ENCODE measurements around the gene CENPV.
"Not testable (repeated sequence)": the region's sequence is repeated elsewhere in the genome, so short reads cannot be mapped to it uniquely, and the experiment has no call there.

Gene CENPV

GRCh38 chr17:16353317-16354174 is at the start of gene CENPV:
TSS of gene CENPV (minus strand) at chr17:16353469. CDS start at chr17:16353436, 33 bp downstream.
- peak within 1 kb of the TSS; percentile 98 for H3K4me3 Mint-ChIP-seq
- H3K27ac Mint-ChIP-seq = peak within 1 kb of the TSS; percentile 99
- H3K9me3 Mint-ChIP-seq = peaks cover 6% of the 10 kb centered on the region
- DNase-seq = peak; percentile 73
- no peak for TF ChIP-seq CTCF (IDR thresholded peaks at IDR 0.05)
- H3K36me3 Mint-ChIP-seq (ENCODE audit: low read depth) = peaks cover 23% of the 10 kb centered on the region
- peaks cover 12% of the 10 kb centered on the region for H3K27me3 Mint-ChIP-seq (ENCODE audit: low read depth, poor library complexity)
- peaks cover 29% of the 10 kb centered on the region for H3K4me1 Mint-ChIP-seq

GRCh38 chr17:16398270-16399267 is 45.3 kb upstream of the CENPV start:
- peaks cover 42% of the 10 kb centered on the region for H3K4me1 Mint-ChIP-seq
- H3K27ac Mint-ChIP-seq = peak overlapping the region; percentile 91
- peaks cover 4% of the 10 kb centered on the region for H3K27me3 Mint-ChIP-seq (ENCODE audit: low read depth, poor library complexity)
- peak overlapping the region; percentile 20 for H3K4me3 Mint-ChIP-seq
- DNase-seq = no peak
- no peaks in the 10 kb centered on the region for H3K9me3 Mint-ChIP-seq
- no peak for TF ChIP-seq CTCF (IDR thresholded peaks at IDR 0.05)
- H3K36me3 Mint-ChIP-seq (ENCODE audit: low read depth) = peaks cover 4% of the 10 kb centered on the region

GRCh38 chr17:16396693-16397092 is 43.4 kb upstream of the CENPV start:
- H3K4me1 Mint-ChIP-seq = peaks cover 42% of the 10 kb centered on the region
- peak overlapping the region; percentile 91 for H3K27ac Mint-ChIP-seq
- not testable (repeated sequence) for DNase-seq; H3K9me3 Mint-ChIP-seq; H3K36me3 Mint-ChIP-seq (ENCODE audit: low read depth); H3K4me3 Mint-ChIP-seq; H3K27me3 Mint-ChIP-seq (ENCODE audit: low read depth, poor library complexity)

DNA sequence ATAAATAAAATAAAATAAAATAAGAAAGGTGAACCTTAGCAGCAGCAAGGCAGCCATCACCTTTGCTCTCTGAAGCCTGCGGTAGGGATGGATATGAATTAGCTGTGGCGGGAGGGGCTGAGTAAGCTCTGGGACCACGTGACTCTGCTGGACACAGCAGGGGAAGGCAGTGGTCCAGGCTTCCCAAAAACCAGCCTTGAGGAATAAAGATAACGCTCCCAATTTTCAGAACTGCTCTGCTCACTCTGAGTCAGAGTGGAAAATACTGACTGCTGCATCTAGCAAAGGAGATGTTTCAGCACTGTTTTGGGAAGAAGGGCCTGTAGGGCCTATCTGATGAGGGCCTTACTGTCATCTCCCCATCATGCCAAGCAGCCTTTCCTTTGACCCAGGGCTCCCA is 42.6 kb upstream of the CENPV start:
- DNase-seq; H3K27ac Mint-ChIP-seq; H3K27me3 Mint-ChIP-seq (ENCODE audit: low read depth, poor library complexity); H3K4me3 Mint-ChIP-seq; H3K9me3 Mint-ChIP-seq: not testable (repeated sequence)
- Mint-ChIP-seq H3K36me3 (ENCODE audit: low read depth) (peaks cover 13% of the 10 kb centered on the region), H3K4me1 (peaks cover 41% of the 10 kb centered on the region)

- H3K27ac Mint-ChIP-seq; H3K9me3 Mint-ChIP-seq; H3K27me3 Mint-ChIP-seq (ENCODE audit: low read depth, poor library complexity); DNase-seq; H3K4me3 Mint-ChIP-seq: not testable (repeated sequence)
- Mint-ChIP-seq H3K36me3 (ENCODE audit: low read depth) (peaks cover 20% of the 10 kb centered on the region), H3K4me1 (peaks cover 20% of the 10 kb centered on the region)
Measured at GRCh38 chr17:16392491-16392890, 39.2 kb upstream of the CENPV start.

DNA sequence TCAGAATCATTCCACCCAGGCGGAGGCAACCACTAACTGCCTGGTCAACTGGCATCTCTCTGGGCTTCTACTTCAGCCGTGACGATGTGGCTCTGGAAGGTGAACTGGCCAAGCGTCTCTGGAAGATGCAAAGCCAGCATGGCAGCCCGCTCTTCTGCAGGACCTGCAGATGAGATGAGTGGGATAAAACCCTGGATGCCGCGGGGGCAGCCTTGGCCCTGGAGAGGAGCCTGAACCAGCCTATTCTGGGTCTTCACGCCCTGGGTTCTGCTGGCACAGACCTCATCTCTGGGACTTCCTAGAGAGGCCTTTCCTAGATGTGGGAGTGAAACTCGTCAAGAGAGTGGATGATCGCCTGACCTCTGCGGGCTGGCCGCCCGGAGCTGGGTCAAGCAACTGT is 38.2 kb upstream of the CENPV start:
- H3K4me1 Mint-ChIP-seq = peaks cover 18% of the 10 kb centered on the region

GRCh38 chr17:16386126-16386507 is 32.8 kb upstream of the CENPV start:
- Mint-ChIP-seq H3K36me3 (ENCODE audit: low read depth) (peaks cover 45% of the 10 kb centered on the region), H3K27ac (peak overlapping the region; percentile 95), H3K4me1 (peaks cover 47% of the 10 kb centered on the region), H3K4me3 (peak overlapping the region; percentile 86)
- H3K9me3 Mint-ChIP-seq; H3K27me3 Mint-ChIP-seq (ENCODE audit: low read depth, poor library complexity); DNase-seq: not testable (repeated sequence)

More for the DNA sequence above, 38.2 kb upstream of the CENPV start:
- TF ChIP-seq CTCF (IDR thresholded peaks at IDR 0.05) = no peak
- H3K27ac Mint-ChIP-seq = no peak overlapping the region
- H3K9me3 Mint-ChIP-seq = no peaks in the 10 kb centered on the region
- peaks cover 20% of the 10 kb centered on the region for H3K36me3 Mint-ChIP-seq (ENCODE audit: low read depth)
- H3K27me3 Mint-ChIP-seq (ENCODE audit: low read depth, poor library complexity) = peaks cover 7% of the 10 kb centered on the region
- no peak for DNase-seq
- no peak overlapping the region for H3K4me3 Mint-ChIP-seq
